ENCODE results near the gene ATRNL1. TPM values are rescaled to one million over a fixed set of nuclear protein-coding genes. Genes with fewer than 3 reads are reported as not detected.
"Not testable (repeated sequence)": the region's sequence is repeated elsewhere in the genome, so short reads cannot be mapped to it uniquely, and the experiment has no call there.

The ATRNL1 gene
- total RNA-seq, 1 experiment from 2014 or later = 8.8 TPM

- no peak for TF ChIP-seq CTCF (IDR thresholded peaks at IDR 0.05; ENCODE audit: unreplicated experiment)
- H3K36me3 Mint-ChIP-seq (ENCODE audit: insufficient read depth, unreplicated experiment) = no peaks in the 10 kb centered on the region
- intact Hi-C loops (cut with micrococcal nuclease; ENCODE audit: unreplicated experiment) = no loop called here
- H3K9me3 Mint-ChIP-seq (ENCODE audit: low read depth, unreplicated experiment) = no peaks in the 10 kb centered on the region
- H3K4me3 Mint-ChIP-seq (ENCODE audit: low read depth, unreplicated experiment) = no peak overlapping the region
- H3K27me3 Mint-ChIP-seq (ENCODE audit: unreplicated experiment) = no peaks in the 10 kb centered on the region
- no peak for DNase-seq
- CTCF ChIA-PET = no interaction called here
- H3K27ac Mint-ChIP-seq (ENCODE audit: unreplicated experiment) = no peak overlapping the region
- no peaks in the 10 kb centered on the region for H3K4me1 Mint-ChIP-seq (ENCODE audit: low read depth, unreplicated experiment)
- no TSS peak for BruUV-seq (replicated peaks)
Observed at GRCh38 chr10:115745943-115746342, 652.8 kb downstream of the ATRNL1 start.

GRCh38 chr10:115747811-115748210 is 654.6 kb downstream of the ATRNL1 start:
- H3K27me3 Mint-ChIP-seq (ENCODE audit: unreplicated experiment) = no peaks in the 10 kb centered on the region
- no peak overlapping the region for H3K4me3 Mint-ChIP-seq (ENCODE audit: low read depth, unreplicated experiment)
- no peak overlapping the region for H3K27ac Mint-ChIP-seq (ENCODE audit: unreplicated experiment)
- CTCF ChIA-PET = no interaction called here
- DNase-seq = no peak
- BruUV-seq (replicated peaks) = no TSS peak
- intact Hi-C loops (cut with micrococcal nuclease; ENCODE audit: unreplicated experiment) = no loop called here
- H3K36me3 Mint-ChIP-seq (ENCODE audit: insufficient read depth, unreplicated experiment) = no peaks in the 10 kb centered on the region
- H3K4me1 Mint-ChIP-seq (ENCODE audit: low read depth, unreplicated experiment) = no peaks in the 10 kb centered on the region
- no peak for TF ChIP-seq CTCF (IDR thresholded peaks at IDR 0.05; ENCODE audit: unreplicated experiment)
- H3K9me3 Mint-ChIP-seq (ENCODE audit: low read depth, unreplicated experiment) = no peaks in the 10 kb centered on the region

GRCh38 chr10:115758488-115758887 is 665.3 kb downstream of the ATRNL1 start:
- intact Hi-C loops (cut with micrococcal nuclease; ENCODE audit: unreplicated experiment); H3K27ac Mint-ChIP-seq (ENCODE audit: unreplicated experiment); H3K27me3 Mint-ChIP-seq (ENCODE audit: unreplicated experiment); H3K36me3 Mint-ChIP-seq (ENCODE audit: insufficient read depth, unreplicated experiment); CTCF ChIA-PET; H3K4me3 Mint-ChIP-seq (ENCODE audit: low read depth, unreplicated experiment); BruUV-seq (replicated peaks); H3K4me1 Mint-ChIP-seq (ENCODE audit: low read depth, unreplicated experiment); H3K9me3 Mint-ChIP-seq (ENCODE audit: low read depth, unreplicated experiment): not testable (repeated sequence)
- peak; percentile 4 for DNase-seq

- BruUV-seq (replicated peaks) = no TSS peak
- no peak overlapping the region for H3K4me3 Mint-ChIP-seq (ENCODE audit: low read depth, unreplicated experiment)
- intact Hi-C loops (cut with micrococcal nuclease; ENCODE audit: unreplicated experiment) = no loop called here
- no peaks in the 10 kb centered on the region for H3K4me1 Mint-ChIP-seq (ENCODE audit: low read depth, unreplicated experiment)
- H3K27ac Mint-ChIP-seq (ENCODE audit: unreplicated experiment) = no peak overlapping the region
- H3K27me3 Mint-ChIP-seq (ENCODE audit: unreplicated experiment) = no peaks in the 10 kb centered on the region
- H3K36me3 Mint-ChIP-seq (ENCODE audit: insufficient read depth, unreplicated experiment) = no peaks in the 10 kb centered on the region
- no peaks in the 10 kb centered on the region for H3K9me3 Mint-ChIP-seq (ENCODE audit: low read depth, unreplicated experiment)
- CTCF ChIA-PET = no interaction called here
- TF ChIP-seq CTCF (IDR thresholded peaks at IDR 0.05; ENCODE audit: unreplicated experiment) = no peak
- no peak for DNase-seq
Observed at GRCh38 chr10:115760131-115760530, 667.0 kb downstream of the ATRNL1 start.

GRCh38 chr10:115761166-115761565 is 668.0 kb downstream of the ATRNL1 start:
- H3K4me3 Mint-ChIP-seq (ENCODE audit: low read depth, unreplicated experiment) = no peak overlapping the region
- no TSS peak for BruUV-seq (replicated peaks)
- H3K27ac Mint-ChIP-seq (ENCODE audit: unreplicated experiment) = no peak overlapping the region
- CTCF ChIA-PET = no interaction called here
- TF ChIP-seq CTCF (IDR thresholded peaks at IDR 0.05; ENCODE audit: unreplicated experiment) = no peak
- intact Hi-C loops (cut with micrococcal nuclease; ENCODE audit: unreplicated experiment) = no loop called here
- H3K9me3 Mint-ChIP-seq (ENCODE audit: low read depth, unreplicated experiment) = no peaks in the 10 kb centered on the region
- no peaks in the 10 kb centered on the region for H3K36me3 Mint-ChIP-seq (ENCODE audit: insufficient read depth, unreplicated experiment)
- H3K4me1 Mint-ChIP-seq (ENCODE audit: low read depth, unreplicated experiment) = no peaks in the 10 kb centered on the region
- H3K27me3 Mint-ChIP-seq (ENCODE audit: unreplicated experiment) = no peaks in the 10 kb centered on the region
- no peak for DNase-seq

Data from Calu3 (cell line).